GM23248 (cell line): ENCODE data around the gene PDGFB. TPM values are rescaled to one million over a fixed set of nuclear protein-coding genes. Genes with fewer than 3 reads are reported as not detected.
"Not testable (repeated sequence)": the region's sequence is repeated elsewhere in the genome, so short reads cannot be mapped to it uniquely, and the experiment has no call there.

Experiments used
- DNase-seq: peaks from one replicate; pipeline ENCODE4 v3.0.0-alpha.2; 2015
- H2AFZ ChIP-seq: fragments of 200-600 bp; sonication (generic); 2 replicates; pipeline ENCODE4 v1.6.1; 2016; ENCODE audit warnings: antibody characterized with exemption
- H3F3A ChIP-seq: fragments of 200-600 bp; sonication (generic); 2 replicates; pipeline ENCODE4 v1.6.1; 2016; ENCODE audit warnings: mild to moderate bottlenecking, antibody characterized with exemption, mixed run types; ENCODE audit not compliant: insufficient read depth
- H3K27ac ChIP-seq: fragments of 200-600 bp; sonication (generic); 2 replicates; pipeline ENCODE4 v1.5.1; 2016; ENCODE audit warnings: mild to moderate bottlenecking
- H3K27me3 ChIP-seq: fragments of 200-600 bp; sonication (generic); replicated peaks from 2 replicates; pipeline ENCODE4 v1.6.1; 2016; ENCODE audit warnings: mild to moderate bottlenecking; ENCODE audit not compliant: insufficient read depth
- H3K36me3 ChIP-seq: fragments of 200-600 bp; sonication (generic); 2 replicates; pipeline ENCODE4 v1.6.1; 2016; ENCODE audit warnings: low read depth, mild to moderate bottlenecking
- H3K4me1 ChIP-seq: fragments of 200-600 bp; sonication (generic); 2 replicates; pipeline ENCODE4 v1.6.1; 2016; ENCODE audit warnings: mild to moderate bottlenecking; ENCODE audit not compliant: insufficient read depth
- H3K4me2 ChIP-seq: fragments of 200-600 bp; sonication (generic); one replicate; pipeline ENCODE4 v1.6.1; 2016; ENCODE audit warnings: mild to moderate bottlenecking; ENCODE audit not compliant: unreplicated experiment
- H3K4me3 ChIP-seq: fragments of 200-600 bp; sonication (generic); 2 replicates; pipeline ENCODE4 v1.5.1; 2016; ENCODE audit warnings: mild to moderate bottlenecking
- H3K79me2 ChIP-seq: fragments of 200-600 bp; sonication (generic); 2 replicates; pipeline ENCODE4 v1.6.1; 2016; ENCODE audit warnings: mild to moderate bottlenecking; ENCODE audit not compliant: insufficient read depth
- H3K9ac ChIP-seq: fragments of 200-600 bp; sonication (generic); 2 replicates; pipeline ENCODE4 v1.6.1; 2016; ENCODE audit warnings: mild to moderate bottlenecking
- H3K9me2 ChIP-seq: fragments of 200-600 bp; sonication (generic); 2 replicates; pipeline ENCODE4 v1.6.1; 2016; ENCODE audit warnings: mixed run types, mild to moderate bottlenecking, moderate library complexity; ENCODE audit not compliant: insufficient read depth
- H3K9me3 ChIP-seq: fragments of 200-600 bp; sonication (generic); one replicate; pipeline ENCODE4 v1.6.1; 2017; ENCODE audit warnings: low read depth
- H4K20me1 ChIP-seq: fragments of 200-600 bp; sonication (generic); 2 replicates; pipeline ENCODE4 v1.6.0; 2016; ENCODE audit not compliant: insufficient read depth
- EZH2 ChIP-seq: fragments of 200-600 bp; sonication (generic); IDR thresholded peaks from 2 replicates; pipeline ENCODE4 v1.6.1; 2018; ENCODE audit warnings: antibody characterized with exemption, mild to moderate bottlenecking; ENCODE audit not compliant: insufficient read depth, poor library complexity, severe bottlenecking
- EZH2phosphoT487 ChIP-seq: fragments of 200-600 bp; sonication (generic); IDR thresholded peaks from 2 replicates; pipeline ENCODE4 v1.6.1; 2018; ENCODE audit warnings: antibody characterized with exemption, moderate library complexity, mild to moderate bottlenecking, low read depth; ENCODE audit not compliant: insufficient read depth
- WGBS, 2 experiments: methylation state at CpG; one replicate each; pipeline ENCODE4 v1.1.6; 2015 to 2017; ENCODE audit warnings: low lambda C conversion rate in 2 of 2, low coverage in 1 of 2; ENCODE audit errors: missing lambda C conversion rate in 2 of 2; 5-methylcytosine and 5-hydroxymethylcytosine counted together
- in situ Hi-C: fragments of 300-500 bp; cut with MboI; formaldehyde crosslinking; loops from 2 replicates; pipeline ENCODE4 v1.15.0; 2020
- polyA plus RNA-seq: library from polyadenylated mRNA; unstranded; fragments of >200 nt; fragmentation: Nextera tagmentation; extraction: Ambion mirVana; gene quantifications from 2 replicates; pipeline ENCODE4 v1.2.1, GENCODE V29; 2016
- total RNA-seq: library from RNA; depleted of rRNA; stranded (reverse); fragments of >200 nt; shearing (Covaris generic); gene quantifications from 2 replicates; pipeline ENCODE4 v1.2.3, GENCODE V29; 2014

Gene PDGFB
- total and polyA plus RNA-seq, 2 experiments from 2014 or later: 0.14 TPM; not detected in 1

- DNase-seq: no peak
- H3F3A ChIP-seq: no peaks in the 10 kb centered on the region
- no peaks in the 10 kb centered on the region for H3K9me3 ChIP-seq
- no peaks in the 10 kb centered on the region for H3K9me2 ChIP-seq
- no peaks in the 10 kb centered on the region for H3K36me3 ChIP-seq
- no peaks in the 10 kb centered on the region for H4K20me1 ChIP-seq
- no peaks in the 10 kb centered on the region for H3K27me3 ChIP-seq
- no peak for TF ChIP-seq EZH2phosphoT487
- no peak for TF ChIP-seq EZH2
- no peak overlapping the region for H3K27ac ChIP-seq
- no peak overlapping the region for H2AFZ ChIP-seq
- H3K4me2 ChIP-seq: no peak overlapping the region
- peaks cover 4% of the 10 kb centered on the region for H3K4me1 ChIP-seq
- H3K4me3 ChIP-seq: no peak overlapping the region
- in situ Hi-C loops: no loop called here
- 76 to 81% methylated on average over 6 to 8 of the region's 8 CpGs for WGBS, 2 experiments
- H3K79me2 ChIP-seq: no peaks in the 10 kb centered on the region
- H3K9ac ChIP-seq: no peak overlapping the region
Measured at GRCh38 chr22:39220450-39220849, 24.3 kb downstream of the PDGFB start.

DNA sequence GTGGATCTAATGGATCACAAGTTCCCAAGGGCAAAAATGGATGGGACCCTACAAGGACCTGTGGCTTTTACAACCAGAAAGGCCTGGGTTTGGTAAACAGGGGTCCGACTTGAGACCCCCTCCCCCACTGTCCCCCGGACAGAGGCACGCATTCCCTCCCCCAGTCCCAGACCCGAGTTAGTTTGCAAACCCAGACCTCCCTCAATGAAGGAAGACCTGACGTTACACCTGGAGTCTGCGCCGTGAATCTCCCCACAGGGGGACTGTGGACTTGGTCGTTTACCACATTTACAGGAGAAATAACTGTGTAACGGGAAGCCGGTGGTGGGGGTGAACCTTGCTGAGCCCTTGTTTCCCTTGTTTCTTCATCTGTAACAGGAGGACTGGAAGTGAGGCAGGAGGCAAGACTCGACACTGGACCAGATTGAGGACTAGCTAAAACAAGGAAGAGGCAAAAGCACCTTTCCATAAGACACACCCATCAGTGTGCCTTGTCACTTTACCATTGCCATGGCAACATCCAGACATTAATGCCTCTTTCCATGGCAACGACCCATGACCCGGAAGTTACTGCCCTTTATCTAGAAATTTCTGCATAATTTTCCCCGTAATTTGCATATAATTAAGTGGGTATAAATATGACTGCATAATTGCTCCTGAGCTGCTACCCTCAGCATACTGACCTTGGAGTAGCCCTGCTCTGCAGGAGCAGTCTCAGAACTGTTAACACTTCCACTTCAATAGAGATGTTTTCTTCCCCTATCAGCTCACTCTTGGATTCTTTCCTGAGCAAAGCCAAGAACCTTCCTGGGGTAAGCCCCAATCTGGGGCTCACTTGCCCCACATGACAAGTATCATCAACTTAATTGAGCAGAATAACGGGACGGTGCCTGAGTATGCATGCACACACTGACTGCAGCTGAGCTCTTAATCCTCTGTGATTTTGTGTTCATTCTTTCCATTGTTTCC, 25.4 kb downstream of the PDGFB start:
- in situ Hi-C loops: no loop called here
- TF ChIP-seq EZH2phosphoT487 (no peak), EZH2 (no peak)
- Histone ChIP-seq H3K36me3 (no peaks in the 10 kb centered on the region), H4K20me1 (no peaks in the 10 kb centered on the region), H3K4me1 (peaks cover 4% of the 10 kb centered on the region), H3F3A (no peaks in the 10 kb centered on the region), H3K27ac (no peak overlapping the region), H3K4me2 (no peak overlapping the region), H3K9me2 (no peaks in the 10 kb centered on the region), H3K9ac (no peak overlapping the region), H3K27me3 (no peaks in the 10 kb centered on the region), H3K9me3 (no peaks in the 10 kb centered on the region), H3K79me2 (no peaks in the 10 kb centered on the region), H3K4me3 (no peak overlapping the region), H2AFZ (no peak overlapping the region)
- DNase-seq: no peak
- 56 to 57% methylated on average over 16 of the region's 16 CpGs for WGBS, 2 experiments

DNA sequence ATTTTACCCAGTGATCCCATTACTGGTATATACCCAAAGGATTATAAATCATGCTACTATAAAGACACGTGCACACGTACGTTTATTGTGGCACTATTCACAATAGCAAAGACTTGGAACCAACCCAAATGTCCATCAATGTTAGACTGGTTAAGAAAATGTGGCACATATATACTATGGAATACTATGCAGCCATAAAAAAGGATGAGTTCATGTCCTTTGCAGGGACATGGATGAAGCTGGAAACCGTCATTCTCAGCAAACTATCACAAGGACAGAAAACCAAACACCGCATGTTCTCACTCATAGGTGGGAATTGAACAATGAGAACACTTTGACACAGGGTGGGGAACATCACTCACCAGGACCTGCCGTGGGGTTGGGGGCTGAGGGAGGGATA, 26.4 kb downstream of the PDGFB start:
- DNase-seq, H3K9ac ChIP-seq, H3K4me2 ChIP-seq, H3F3A ChIP-seq, H3K36me3 ChIP-seq, H3K4me1 ChIP-seq, H3K79me2 ChIP-seq, H4K20me1 ChIP-seq, in situ Hi-C loops, H3K9me2 ChIP-seq, H3K27me3 ChIP-seq, H3K4me3 ChIP-seq, H3K9me3 ChIP-seq, H2AFZ ChIP-seq, H3K27ac ChIP-seq: not testable (repeated sequence)
- 82 to 85% methylated on average over 6 of the region's 6 CpGs for WGBS, 2 experiments

DNA sequence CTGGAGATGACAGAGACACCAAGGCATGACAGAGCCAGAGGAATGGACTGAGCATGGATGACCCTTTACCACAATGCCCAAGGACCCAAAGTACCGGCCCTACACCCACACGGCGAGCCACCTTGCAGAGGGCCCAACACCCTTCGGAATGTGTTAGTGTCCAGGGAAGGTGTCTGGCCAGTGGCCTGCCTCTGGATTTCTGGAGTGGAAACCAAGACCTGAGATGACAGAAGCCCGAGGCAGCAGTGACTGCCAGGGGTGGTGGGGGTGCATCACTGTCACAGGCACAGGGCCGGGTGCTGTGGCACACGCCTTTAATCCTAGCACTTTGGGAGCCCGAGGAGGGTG, 28.7 kb downstream of the PDGFB start:
- Histone ChIP-seq H3K4me2 (no peak overlapping the region), H3K27me3 (no peaks in the 10 kb centered on the region), H3K9ac (no peak overlapping the region), H3K27ac (no peak overlapping the region), H3K4me1 (peaks cover 3% of the 10 kb centered on the region), H3K9me2 (no peaks in the 10 kb centered on the region), H4K20me1 (no peaks in the 10 kb centered on the region), H2AFZ (no peak overlapping the region), H3K4me3 (no peak overlapping the region), H3K9me3 (no peaks in the 10 kb centered on the region), H3F3A (no peaks in the 10 kb centered on the region), H3K79me2 (no peaks in the 10 kb centered on the region), H3K36me3 (no peaks in the 10 kb centered on the region)
- 82 to 88% methylated on average over 7 to 8 of the region's 8 CpGs for WGBS, 2 experiments
- in situ Hi-C loops: no loop called here
- no peak for DNase-seq
- TF ChIP-seq EZH2phosphoT487 (no peak), EZH2 (no peak)
